ENCODE measurements around the gene NSG2. TPM values are rescaled to one million over a fixed set of nuclear protein-coding genes. Genes with fewer than 3 reads are reported as not detected.
"Not testable (repeated sequence)": the region's sequence is repeated elsewhere in the genome, so short reads cannot be mapped to it uniquely, and the experiment has no call there.

The NSG2 gene
- total and polyA plus RNA-seq, 12 donors, result 0.11 to 0.82 (median 0.34) TPM; not detected in 2

DNA sequence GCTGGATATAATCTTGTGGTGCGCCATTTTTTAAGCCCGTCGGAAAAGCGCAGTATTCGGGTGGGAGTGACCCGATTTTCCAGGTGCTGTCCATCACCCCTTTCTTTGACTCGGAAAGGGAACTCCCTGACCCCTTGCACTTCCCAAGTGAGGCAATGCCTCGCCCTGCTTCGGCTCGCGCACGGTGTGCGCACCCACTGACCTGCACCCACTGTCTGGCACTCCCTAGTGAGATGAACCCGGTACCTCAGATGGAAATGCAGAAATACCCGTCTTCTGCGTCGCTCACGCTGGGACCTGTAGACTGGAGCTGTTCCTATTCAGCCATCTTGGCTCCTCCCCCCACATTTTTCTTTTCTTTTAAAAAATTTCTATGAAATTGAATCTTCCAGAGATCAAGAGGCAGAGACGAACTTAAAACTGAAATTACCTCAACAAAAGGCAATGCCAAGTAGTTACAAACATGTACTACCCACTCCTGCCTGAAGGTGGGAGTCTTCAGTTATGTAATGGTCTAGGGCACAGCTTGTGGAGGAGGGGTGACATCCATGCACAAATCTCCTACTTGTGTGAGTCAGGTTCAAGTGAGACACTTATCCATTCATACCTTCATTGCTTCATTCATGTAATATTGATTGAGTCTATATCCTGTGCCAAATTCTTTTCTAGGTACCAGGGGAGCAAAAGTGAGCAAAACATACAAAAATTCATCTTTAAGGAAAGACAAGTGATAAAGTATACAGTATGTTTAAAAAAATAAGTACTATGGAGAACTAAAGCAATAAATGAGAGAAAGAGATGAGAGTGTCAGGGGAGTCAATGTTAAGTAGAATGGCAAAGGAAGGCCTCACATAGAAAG, 25.2 kb upstream of the NSG2 start:
- H3K9me3 ChIP-seq; intact Hi-C loops (cut with DNase I); H3K27ac ChIP-seq; DNase-seq; H3K4me3 ChIP-seq; H3K4me1 ChIP-seq; H3K36me3 ChIP-seq: not testable (repeated sequence)
- 70 to 77% methylated on average over 13 to 14 of the region's 19 CpGs for WGBS, 2 donors
- TF ChIP-seq, protein P1, sequence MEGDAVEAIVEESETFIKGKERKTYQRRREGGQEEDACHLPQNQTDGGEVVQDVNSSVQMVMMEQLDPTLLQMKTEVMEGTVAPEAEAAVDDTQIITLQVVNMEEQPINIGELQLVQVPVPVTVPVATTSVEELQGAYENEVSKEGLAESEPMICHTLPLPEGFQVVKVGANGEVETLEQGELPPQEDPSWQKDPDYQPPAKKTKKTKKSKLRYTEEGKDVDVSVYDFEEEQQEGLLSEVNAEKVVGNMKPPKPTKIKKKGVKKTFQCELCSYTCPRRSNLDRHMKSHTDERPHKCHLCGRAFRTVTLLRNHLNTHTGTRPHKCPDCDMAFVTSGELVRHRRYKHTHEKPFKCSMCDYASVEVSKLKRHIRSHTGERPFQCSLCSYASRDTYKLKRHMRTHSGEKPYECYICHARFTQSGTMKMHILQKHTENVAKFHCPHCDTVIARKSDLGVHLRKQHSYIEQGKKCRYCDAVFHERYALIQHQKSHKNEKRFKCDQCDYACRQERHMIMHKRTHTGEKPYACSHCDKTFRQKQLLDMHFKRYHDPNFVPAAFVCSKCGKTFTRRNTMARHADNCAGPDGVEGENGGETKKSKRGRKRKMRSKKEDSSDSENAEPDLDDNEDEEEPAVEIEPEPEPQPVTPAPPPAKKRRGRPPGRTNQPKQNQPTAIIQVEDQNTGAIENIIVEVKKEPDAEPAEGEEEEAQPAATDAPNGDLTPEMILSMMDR (IDR thresholded peaks at IDR 0.05), result peak; percentile 7 to 50 (median 31)
- peak in 1 of 8 donors; percentile 41 for ATAC-seq
- H3K27me3 ChIP-seq, result peaks cover 0 to 23% (median 8%) of the 10 kb centered on the region in 7 donors

DNA sequence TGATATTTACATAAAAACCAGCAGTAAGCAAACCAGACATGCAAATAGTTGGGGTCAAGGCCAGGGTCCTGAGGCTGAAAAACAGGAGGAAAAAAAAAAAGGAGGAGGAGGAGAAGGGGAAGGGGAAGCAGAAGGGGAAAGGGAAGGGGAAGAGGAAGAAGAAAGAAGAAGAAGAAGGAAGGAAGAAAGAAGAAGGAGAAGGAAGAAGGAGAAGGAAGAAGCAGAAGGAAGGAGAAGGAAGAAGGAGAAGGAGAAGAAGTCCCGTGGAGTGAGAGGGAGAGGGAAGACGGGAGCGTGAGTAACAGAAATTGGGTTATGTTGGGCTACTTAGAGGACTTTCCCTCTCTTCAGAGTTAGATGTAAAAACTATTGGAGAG, 24.6 kb upstream of the NSG2 start:
- WGBS, 2 donors, result 90 to 92% methylated on average over 3 of the region's 3 CpGs
- H3K9me3 ChIP-seq, result no peaks in the 10 kb centered on the region
- H3K4me3 ChIP-seq, result no peak overlapping the region
- TF ChIP-seq, protein P1 (IDR thresholded peaks at IDR 0.05), result no peak
- no peaks in the 10 kb centered on the region for H3K36me3 ChIP-seq
- peaks cover 0 to 23% (median 8%) of the 10 kb centered on the region in 7 donors for H3K27me3 ChIP-seq
- H3K27ac ChIP-seq, result no peak overlapping the region
- no peak for DNase-seq
- intact Hi-C loops (cut with DNase I), result no loop called here
- ATAC-seq, result no peak
- no peaks in the 10 kb centered on the region for H3K4me1 ChIP-seq

DNA sequence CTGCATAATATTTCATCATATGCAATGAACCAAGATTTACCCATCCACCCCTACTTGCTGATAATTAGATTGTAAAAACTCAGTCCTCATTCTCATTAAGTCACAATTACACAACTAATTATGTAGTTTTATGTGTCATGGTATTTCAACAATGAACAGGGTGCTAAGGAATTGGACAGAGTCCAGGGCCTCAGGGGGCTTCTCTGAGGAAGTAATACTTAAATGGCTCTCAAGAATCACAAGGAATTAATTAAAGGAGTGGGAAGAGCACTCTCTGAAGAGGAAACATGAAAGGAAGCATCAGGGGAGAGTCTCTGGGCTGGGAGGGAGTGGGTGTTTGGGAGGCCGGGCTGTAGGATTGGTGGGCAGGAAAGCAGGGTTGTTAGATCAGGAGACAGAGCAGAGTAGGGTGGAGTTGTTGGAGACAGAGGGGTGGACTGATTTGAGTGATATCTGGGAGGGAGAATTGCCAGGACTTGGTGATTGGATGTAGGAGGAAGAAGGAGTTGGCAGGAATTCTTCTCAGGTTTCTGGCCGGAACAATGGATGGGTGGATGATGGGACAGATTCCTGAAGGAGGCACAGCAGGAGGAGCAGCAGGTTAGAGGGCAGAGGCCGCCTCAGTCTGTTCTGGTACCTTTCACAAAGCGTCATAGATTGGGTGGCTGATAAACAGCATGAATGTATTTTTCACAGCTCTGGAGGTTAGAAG, 23.0 kb upstream of the NSG2 start:
- no peak for DNase-seq
- Histone ChIP-seq H3K27ac (no peak overlapping the region), H3K4me3 (no peak overlapping the region), H3K9me3 (no peaks in the 10 kb centered on the region), H3K36me3 (no peaks in the 10 kb centered on the region), H3K4me1 (no peaks in the 10 kb centered on the region), H3K27me3 (peaks cover 0 to 23% (median 8%) of the 10 kb centered on the region in 7 donors)
- 56 to 60% methylated on average over 4 of the region's 4 CpGs for WGBS, 2 donors
- TF ChIP-seq, protein P1 (IDR thresholded peaks at IDR 0.05), result no peak
- intact Hi-C loops (cut with DNase I), result no loop called here
- no peak for ATAC-seq

DNA sequence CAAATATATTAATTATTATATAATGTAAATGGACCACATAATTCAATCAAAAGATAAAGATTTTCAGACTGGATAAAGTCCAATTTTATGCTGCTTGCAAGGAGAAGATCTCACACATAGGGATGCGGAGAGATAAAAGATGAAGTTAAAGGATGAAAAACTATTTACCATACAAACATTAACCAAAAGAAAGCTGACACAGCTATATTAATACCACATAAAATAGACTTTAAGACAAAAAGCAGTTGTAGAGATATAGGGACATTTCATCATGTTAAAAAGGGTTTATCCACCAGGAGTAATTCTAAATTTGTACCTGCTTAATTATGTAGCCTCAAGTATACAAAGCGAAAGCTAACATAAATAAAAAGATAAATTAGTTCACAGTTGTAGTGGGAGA, 15.2 kb upstream of the NSG2 start:
- Histone ChIP-seq H3K36me3 (no peaks in the 10 kb centered on the region), H3K4me3 (no peak overlapping the region), H3K4me1 (no peaks in the 10 kb centered on the region), H3K27me3 (peaks cover 0 to 3% (median 0%) of the 10 kb centered on the region in 7 donors), H3K9me3 (peaks cover 0 to 33% (median 13%) of the 10 kb centered on the region in 11 donors), H3K27ac (no peak overlapping the region)
- ATAC-seq (no peak), DNase-seq (no peak)
- intact Hi-C loops (cut with DNase I), result no loop called here
- TF ChIP-seq, protein P1 (IDR thresholded peaks at IDR 0.05), result no peak
- WGBS, 2 donors, result 91% methylated on average over 2 of the region's 2 CpGs

All from heart right ventricle (tissue), 16 donors.